Measurements from ENCODE around the gene ARHGAP4. TPM values are rescaled to one million over a fixed set of nuclear protein-coding genes. Genes with fewer than 3 reads are reported as not detected.

ARHGAP4 gene
- total and polyA plus RNA-seq, 10 of the 15 experiments (the other 5 are each of a cell fraction or from before 2014, with no cell fraction given) = 0.71 to 120 (median 44.3) TPM

DNA sequence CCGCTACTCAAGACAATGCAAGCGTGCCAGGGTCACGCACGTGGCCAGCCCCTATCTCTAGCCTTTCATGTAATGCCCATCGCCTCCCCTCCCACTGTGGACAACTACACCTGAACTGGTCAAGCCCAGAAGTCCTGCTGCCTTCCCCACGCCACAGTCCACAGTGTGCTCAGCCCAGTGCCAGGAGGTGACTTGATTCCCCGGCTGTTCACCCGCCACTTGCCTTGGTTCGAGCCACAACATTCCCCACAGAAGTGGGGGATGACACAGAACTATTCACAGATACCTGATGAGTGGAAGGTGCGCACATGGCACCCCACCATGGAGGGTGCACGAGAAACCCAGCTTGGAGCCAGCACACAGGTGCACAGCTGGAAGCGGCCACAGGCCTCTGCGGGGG lies 6.8 kb downstream of the ARHGAP4 start:
- Histone ChIP-seq H3K4me1 (ENCODE audit: control insufficient read depth, insufficient read depth, low read length) (peaks cover 7% of the 10 kb centered on the region; the same call in 1 of the 2 replicates), H4K20me1 (ENCODE audit: control insufficient read depth, insufficient read depth) (no peaks in the 10 kb centered on the region), H3K4me2 (ENCODE audit: control insufficient read depth, insufficient read depth) (no peak overlapping the region), H3K9me3 (replicated peaks; ENCODE audit: control insufficient read depth, insufficient read depth, low read length) (no peaks in the 10 kb centered on the region), H3K9ac (ENCODE audit: control insufficient read depth, insufficient read depth, low read length) (no peak overlapping the region), H3K36me3 (ENCODE audit: control insufficient read depth in 2 of 2, insufficient read depth in 2 of 2, low read length in 1 of 2) (peaks cover 0 to 3% of the 10 kb centered on the region in 2 experiments; a peak in 1 of 4 replicates), H3K79me2 (ENCODE audit: control insufficient read depth, insufficient read depth, low read length) (peaks cover 15% of the 10 kb centered on the region), H3K27me3 (replicated peaks in 1 of 2; ENCODE audit: control insufficient read depth in 2 of 2, insufficient read depth in 2 of 2, low read length in 1 of 2) (0 out of 4 replicates have a peak, but pooled peaks cover 0 to 1% of the 10 kb centered on the region in 2 experiments), H3K4me3 (no peak overlapping the region), H2AFZ (ENCODE audit: control insufficient read depth, low read depth, low read length) (no peak overlapping the region), H3K27ac (ENCODE audit: control insufficient read depth, insufficient read depth) (no peak overlapping the region)
- TF ChIP-seq EZH2 (IDR thresholded peaks at IDR 0.05; ENCODE audit: borderline replicate concordance, control insufficient read depth, low read depth, low read length) (no peak), NFYB (IDR thresholded peaks at IDR 0.05; ENCODE audit: insufficient read depth, low read depth, low read length) (no peak), MTA2 (IDR thresholded peaks at IDR 0.05; ENCODE audit: low read depth) (no peak), CREB1 (IDR thresholded peaks at IDR 0.05; ENCODE audit: low read depth) (no peak), ZNF24 (IDR thresholded peaks at IDR 0.05) (no peak), KDM1A (IDR thresholded peaks at IDR 0.05; ENCODE audit: borderline replicate concordance) (no peak), EGR1 (IDR thresholded peaks at IDR 0.05; ENCODE audit: borderline replicate concordance in 1 of 2, low read depth in 2 of 2, low read length in 2 of 2) (no peak), NR2F1 (conservative IDR thresholded peaks at IDR 0.05) (no peak), HDAC6 (IDR thresholded peaks at IDR 0.05; ENCODE audit: unreplicated experiment) (no peak), REST (IDR thresholded peaks at IDR 0.05; ENCODE audit: low read depth, low read length) (no peak), KAT2A (conservative IDR thresholded peaks at IDR 0.05; ENCODE audit: control insufficient read depth, low read depth, low read length) (no peak), JUND (IDR thresholded peaks at IDR 0.05; ENCODE audit: low read depth, low read length) (no peak)
- TF ChIP-seq, protein P1, sequence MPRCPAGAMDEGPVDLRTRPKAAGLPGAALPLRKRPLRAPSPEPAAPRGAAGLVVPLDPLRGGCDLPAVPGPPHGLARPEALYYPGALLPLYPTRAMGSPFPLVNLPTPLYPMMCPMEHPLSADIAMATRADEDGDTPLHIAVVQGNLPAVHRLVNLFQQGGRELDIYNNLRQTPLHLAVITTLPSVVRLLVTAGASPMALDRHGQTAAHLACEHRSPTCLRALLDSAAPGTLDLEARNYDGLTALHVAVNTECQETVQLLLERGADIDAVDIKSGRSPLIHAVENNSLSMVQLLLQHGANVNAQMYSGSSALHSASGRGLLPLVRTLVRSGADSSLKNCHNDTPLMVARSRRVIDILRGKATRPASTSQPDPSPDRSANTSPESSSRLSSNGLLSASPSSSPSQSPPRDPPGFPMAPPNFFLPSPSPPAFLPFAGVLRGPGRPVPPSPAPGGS (IDR thresholded peaks at IDR 0.05; ENCODE audit: borderline replicate concordance, insufficient read depth, low read depth, low read length, poor library complexity, severe bottlenecking) = no peak
- TF ChIP-seq, protein P2, sequence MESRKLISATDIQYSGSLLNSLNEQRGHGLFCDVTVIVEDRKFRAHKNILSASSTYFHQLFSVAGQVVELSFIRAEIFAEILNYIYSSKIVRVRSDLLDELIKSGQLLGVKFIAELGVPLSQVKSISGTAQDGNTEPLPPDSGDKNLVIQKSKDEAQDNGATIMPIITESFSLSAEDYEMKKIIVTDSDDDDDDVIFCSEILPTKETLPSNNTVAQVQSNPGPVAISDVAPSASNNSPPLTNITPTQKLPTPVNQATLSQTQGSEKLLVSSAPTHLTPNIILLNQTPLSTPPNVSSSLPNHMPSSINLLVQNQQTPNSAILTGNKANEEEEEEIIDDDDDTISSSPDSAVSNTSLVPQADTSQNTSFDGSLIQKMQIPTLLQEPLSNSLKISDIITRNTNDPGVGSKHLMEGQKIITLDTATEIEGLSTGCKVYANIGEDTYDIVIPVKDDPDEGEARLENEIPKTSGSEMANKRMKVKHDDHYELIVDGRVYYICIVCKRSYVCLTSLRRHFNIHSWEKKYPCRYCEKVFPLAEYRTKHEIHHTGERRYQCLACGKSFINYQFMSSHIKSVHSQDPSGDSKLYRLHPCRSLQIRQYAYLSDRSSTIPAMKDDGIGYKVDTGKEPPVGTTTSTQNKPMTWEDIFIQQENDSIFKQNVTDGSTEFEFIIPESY (IDR thresholded peaks at IDR 0.05) = no peak
- RAD21 ChIA-PET (ENCODE audit: unreplicated experiment) = no interaction called here
- no peak for FAIRE-seq
- SMC1A ChIA-PET (ENCODE audit: uncharacterized antibody, unreplicated experiment) = interaction anchor here (0.8 kb wide), 1 partner anchor 121 kb away, joined by 3 read pairs; no protein-coding TSS in a partner anchor
- CTCF ChIA-PET = no interaction called here
- in situ Hi-C loops (cut with MboI) (no loop called here), intact Hi-C loops (cut with micrococcal nuclease; ENCODE audit: unreplicated experiment) (no loop called here)
- WGBS (ENCODE audit: insufficient coverage, insufficient replicate concordance, low lambda C conversion rate, missing lambda C conversion rate) = 88% methylated on average over 13 of the region's 13 CpGs
- BruUV-seq (replicated peaks) = no TSS peak
- no peak for DNase-seq (ENCODE audit: low read depth, low spot score)
- POLR2A ChIA-PET = no interaction called here
- ATAC-seq = no peak

Data from GM12878 (cell line).